H9 (cell line): Measurements from ENCODE around the gene SP100. TPM values are rescaled to one million over a fixed set of nuclear protein-coding genes. Genes with fewer than 3 reads are reported as not detected.

Experiments
- DNase-seq: peaks from one replicate; pipeline ENCODE4 v3.0.0-alpha.2; 2017
- H2AFZ ChIP-seq: one replicate; pipeline ENCODE4 v1.6.1; 2013; ENCODE audit warnings: mild to moderate bottlenecking, low read length, control low read depth, moderate library complexity
- H2AK5ac ChIP-seq: 2 replicates; pipeline ENCODE4 v1.6.1; 2013; ENCODE audit warnings: low read length, control low read depth, mixed read lengths; ENCODE audit not compliant: insufficient read length
- H2BK120ac ChIP-seq: one replicate; pipeline ENCODE4 v1.6.1; 2013; ENCODE audit warnings: low read depth, mild to moderate bottlenecking, low read length, control low read depth, inconsistent platforms; ENCODE audit not compliant: poor library complexity, severe bottlenecking
- H2BK12ac ChIP-seq: 2 replicates; pipeline ENCODE4 v1.6.1; 2013; ENCODE audit warnings: low read length, control low read depth, mixed read lengths, low read depth; ENCODE audit not compliant: insufficient read length
- H2BK15ac ChIP-seq: 2 replicates; pipeline ENCODE4 v1.6.1; 2013; ENCODE audit warnings: low read depth, low read length, control low read depth
- H2BK20ac ChIP-seq: one replicate; pipeline ENCODE4 v1.6.1; 2013; ENCODE audit warnings: low read depth, mild to moderate bottlenecking, low read length, control low read depth, inconsistent platforms; ENCODE audit not compliant: poor library complexity, severe bottlenecking
- H2BK5ac ChIP-seq: 2 replicates; pipeline ENCODE4 v1.6.1; 2013; ENCODE audit warnings: low read length, control low read depth, mixed read lengths; ENCODE audit not compliant: insufficient read length
- H3K14ac ChIP-seq: 2 replicates; pipeline ENCODE4 v1.6.1; 2013; ENCODE audit warnings: low read length, control low read depth; ENCODE audit not compliant: insufficient read depth
- H3K18ac ChIP-seq: 2 replicates; pipeline ENCODE4 v1.6.1; 2013; ENCODE audit warnings: low read depth, mild to moderate bottlenecking, mixed read lengths, low read length, control low read depth; ENCODE audit not compliant: insufficient read length
- H3K23ac ChIP-seq: 2 replicates; pipeline ENCODE4 v1.6.1; 2013; ENCODE audit warnings: low read length, control low read depth, mixed read lengths, low read depth; ENCODE audit not compliant: insufficient read length
- H3K23me2 ChIP-seq: 2 replicates; pipeline ENCODE4 v1.6.1; 2013; ENCODE audit warnings: low read depth, mild to moderate bottlenecking, mixed read lengths, low read length, control low read depth; ENCODE audit not compliant: insufficient read length, poor library complexity, severe bottlenecking
- H3K27ac ChIP-seq: 2 replicates; pipeline ENCODE4 v1.5.1; 2013; ENCODE audit warnings: low read length, control low read depth, mixed read lengths, low read depth; ENCODE audit not compliant: insufficient read length
- H3K27me3 ChIP-seq: 2 replicates; pipeline ENCODE4 v1.6.1; 2013; ENCODE audit warnings: low read length, control low read depth, inconsistent platforms; ENCODE audit not compliant: insufficient read depth
- H3K4ac ChIP-seq: 2 replicates; pipeline ENCODE4 v1.6.1; 2013; ENCODE audit warnings: low read depth, mild to moderate bottlenecking, control low read depth, inconsistent platforms, low read length, moderate library complexity
- H3K4me1 ChIP-seq: 2 replicates; pipeline ENCODE4 v1.6.1; 2013; ENCODE audit warnings: low read length, control low read depth, inconsistent platforms; ENCODE audit not compliant: insufficient read depth
- H3K4me2 ChIP-seq: 2 replicates; pipeline ENCODE4 v1.6.1; 2013; ENCODE audit warnings: low read length, control low read depth, mixed read lengths; ENCODE audit not compliant: insufficient read length, insufficient read depth
- H3K56ac ChIP-seq: 2 replicates; pipeline ENCODE4 v1.6.1; 2013; ENCODE audit warnings: low read depth, mild to moderate bottlenecking, mixed read lengths, low read length, control low read depth; ENCODE audit not compliant: insufficient read length
- H3K79me1 ChIP-seq: 2 replicates; pipeline ENCODE4 v1.6.1; 2013; ENCODE audit warnings: low read depth, mild to moderate bottlenecking, moderate library complexity, low read length, control low read depth, inconsistent platforms; ENCODE audit not compliant: insufficient read depth, poor library complexity, severe bottlenecking
- H3K79me2 ChIP-seq: 2 replicates; pipeline ENCODE4 v1.6.1; 2013; ENCODE audit warnings: low read length, control low read depth, inconsistent platforms; ENCODE audit not compliant: insufficient read depth
- H3K9ac ChIP-seq: 2 replicates; pipeline ENCODE4 v1.6.1; 2013; ENCODE audit warnings: low read length, control low read depth, mixed read lengths; ENCODE audit not compliant: insufficient read length; ENCODE audit errors: extremely low read depth
- H3K9me3 ChIP-seq: one replicate; pipeline ENCODE4 v1.6.1; 2013; ENCODE audit warnings: low read depth, low read length, inconsistent platforms; ENCODE audit not compliant: control insufficient read depth
- H3T11ph ChIP-seq: one replicate; pipeline ENCODE4 v1.6.1; 2013; ENCODE audit warnings: mild to moderate bottlenecking, low read length, control low read depth, inconsistent platforms
- H4K20me1 ChIP-seq: one replicate; pipeline ENCODE4 v1.6.1; 2013; ENCODE audit not compliant: control insufficient read depth, insufficient read length, insufficient read depth
- H4K5ac ChIP-seq: 2 replicates; pipeline ENCODE4 v1.6.1; 2013; ENCODE audit warnings: low read depth, mild to moderate bottlenecking, mixed read lengths, low read length, control low read depth; ENCODE audit not compliant: insufficient read length
- H4K8ac ChIP-seq: replicated peaks from 2 replicates; pipeline ENCODE4 v1.6.1; 2013; ENCODE audit warnings: low read length, control low read depth, mixed read lengths, low read depth; ENCODE audit not compliant: insufficient read length
- H4K91ac ChIP-seq: 2 replicates; pipeline ENCODE4 v1.6.1; 2013; ENCODE audit warnings: low read depth, mild to moderate bottlenecking, moderate library complexity, mixed read lengths, low read length, control low read depth; ENCODE audit not compliant: insufficient read length
- H3K27ac Mint-ChIP-seq, 3 experiments: 2 replicates in 2 of 3; 3 replicates in 1 of 3; pipeline ENCODE4 v1.8.0; 2020 to 2021; ENCODE audit warnings: mixed read lengths in 3 of 3, mild to moderate bottlenecking in 1 of 3, moderate library complexity in 1 of 3
- H3K27me3 Mint-ChIP-seq: 2 replicates; pipeline ENCODE4 v1.8.0; 2021; ENCODE audit warnings: low read depth, mild to moderate bottlenecking, moderate library complexity, mixed read lengths
- H3K36me3 Mint-ChIP-seq, 3 experiments: 2 replicates in 2 of 3; 3 replicates in 1 of 3; pipeline ENCODE4 v1.8.0; 2020 to 2021; ENCODE audit warnings: low read depth in 3 of 3, mixed read lengths in 3 of 3; ENCODE audit not compliant: insufficient read depth in 1 of 3
- H3K4me1 Mint-ChIP-seq, 2 experiments: 2 replicates each; pipeline ENCODE4 v1.8.0; 2020; ENCODE audit warnings: mixed read lengths in 2 of 2
- H3K4me3 Mint-ChIP-seq, 2 experiments: 2 replicates in 1 of 2; 3 replicates in 1 of 2; pipeline ENCODE4 v1.8.0; 2020 to 2021; ENCODE audit warnings: mild to moderate bottlenecking in 2 of 2, mixed read lengths in 2 of 2, moderate library complexity in 1 of 2
- H3K9me3 Mint-ChIP-seq, 2 experiments: 2 replicates in 1 of 2; 3 replicates in 1 of 2; pipeline ENCODE4 v1.8.0; 2020; ENCODE audit warnings: mild to moderate bottlenecking in 2 of 2, mixed read lengths in 2 of 2, moderate library complexity in 1 of 2
- CTCF ChIP-seq: fragments of 200-600 bp; sonication (generic); conservative IDR thresholded peaks from 3 replicates; pipeline ENCODE4 v1.8.0; 2021; ENCODE audit warnings: antibody characterized with exemption, mild to moderate bottlenecking
- WGBS: extraction: QIAGEN DNeasy Blood & Tissue Kit; methylation state at CpG from one replicate; pipeline ENCODE4 v1.1.7; 2013; ENCODE audit warnings: missing lambda C conversion rate, low lambda C conversion rate, mixed read lengths; ENCODE audit not compliant: insufficient read length; ENCODE audit errors: extremely low coverage; 5-methylcytosine and 5-hydroxymethylcytosine counted together
- total RNA-seq: library from RNA; stranded (reverse); gene quantifications from 2 replicates; pipeline ENCODE4 v1.2.1, GENCODE V29; 2021

Gene SP100
- total RNA-seq, 1 experiment from 2014 or later: 0.28 TPM

GRCh38 chr2:230417436-230417835, 1.4 kb downstream of the SP100 start:
- no peaks in the 10 kb centered on the region for H3K9me3 Mint-ChIP-seq
- Histone ChIP-seq H2BK15ac (no peak overlapping the region), H2BK12ac (no peak overlapping the region), H2AK5ac (no peak overlapping the region), H2AFZ (no peak overlapping the region), H3K27ac (no peak overlapping the region), H3K79me2 (no peaks in the 10 kb centered on the region), H3K23ac (no peak overlapping the region), H2BK20ac (no peak overlapping the region), H4K5ac (no peak overlapping the region), H4K91ac (no peak overlapping the region), H4K8ac (no peak overlapping the region), H2BK5ac (no peak overlapping the region), H3K9me3 (no peaks in the 10 kb centered on the region), H3K18ac (no peak overlapping the region), H3K79me1 (no peaks in the 10 kb centered on the region), H4K20me1 (no peaks in the 10 kb centered on the region), H3T11ph (no peak overlapping the region), H2BK120ac (no peak overlapping the region), H3K9ac (no peak overlapping the region), H3K23me2 (no peaks in the 10 kb centered on the region), H3K4me2 (no peak overlapping the region), H3K27me3 (no peaks in the 10 kb centered on the region; the same call in 1 of the 2 replicates), H3K56ac (no peak overlapping the region), H3K4me1 (no peaks in the 10 kb centered on the region), H3K4ac (no peak overlapping the region), H3K14ac (no peak overlapping the region)
- H3K27ac Mint-ChIP-seq: no peak overlapping the region
- H3K36me3 Mint-ChIP-seq: no peaks in the 10 kb centered on the region
- H3K4me1 Mint-ChIP-seq: peaks cover 0 to 5% of the 10 kb centered on the region in 2 experiments; a peak in 2 of 4 replicates
- peaks cover 17% of the 10 kb centered on the region for H3K27me3 Mint-ChIP-seq
- H3K4me3 Mint-ChIP-seq: no peak overlapping the region
- DNase-seq: no peak
- no CpG with 5 or more reads among the region's 4 CpGs for WGBS
- TF ChIP-seq CTCF: no peak
